CD8-positive, alpha-beta memory T cell (primary cell): ENCODE data around the gene ANGPTL8. TPM values are rescaled to one million over a fixed set of nuclear protein-coding genes. Genes with fewer than 3 reads are reported as not detected.

Source experiments
- CTCF ChIA-PET: fragments of 350-600 bp; sonication (Branson Sonifier 250); formaldehyde crosslinking; loops from one replicate; lab custom pipeline; 2021; ENCODE audit warnings: antibody characterized with exemption; lab: Charles Lee
- POLR2A ChIA-PET: fragments of 350-600 bp; sonication (Branson Sonifier 250); formaldehyde crosslinking; loops from one replicate; lab custom pipeline; 2021; ENCODE audit warnings: antibody characterized with exemption; lab: Charles Lee
- DNase-seq, 5 donors: peaks; one replicate each; pipeline versions ENCODE4 v3.0.0 to v3.0.0-alpha.2; 2020 to 2022; ENCODE audit warnings: mixed read lengths in 1 of 5
- H3K27ac ChIP-seq: one replicate; pipeline ENCODE4 v1.7.0; 2013; ENCODE audit warnings: low read depth, mild to moderate bottlenecking, low read length, moderate library complexity
- H3K27me3 ChIP-seq: 2 replicates; pipeline ENCODE4 v1.7.0; 2013; ENCODE audit warnings: low read length, mild to moderate bottlenecking; ENCODE audit not compliant: insufficient read depth, poor library complexity, severe bottlenecking
- H3K36me3 ChIP-seq: 2 replicates; pipeline ENCODE4 v1.7.0; 2013; ENCODE audit warnings: mild to moderate bottlenecking, low read length, moderate library complexity; ENCODE audit not compliant: insufficient read depth
- H3K4me1 ChIP-seq: 2 replicates; pipeline ENCODE4 v1.7.0; 2013; ENCODE audit warnings: mild to moderate bottlenecking, low read length, moderate library complexity; ENCODE audit not compliant: insufficient read depth
- H3K4me3 ChIP-seq: 2 replicates; pipeline ENCODE4 v1.7.0; 2013; ENCODE audit warnings: mild to moderate bottlenecking, low read length
- H3K9me3 ChIP-seq: 2 replicates; pipeline ENCODE4 v1.7.0; 2013; ENCODE audit warnings: mild to moderate bottlenecking, low read length
- H3K27ac Mint-ChIP-seq, 8 donors: one replicate each; pipeline ENCODE4 v1.8.0; 2020 to 2021; ENCODE audit warnings: mixed read lengths in 8 of 8, mild to moderate bottlenecking in 6 of 8, inconsistent platforms in 3 of 8, moderate library complexity in 3 of 8
- H3K27me3 Mint-ChIP-seq, 2 donors: one replicate each; pipeline ENCODE4 v1.8.0; 2020 to 2021; ENCODE audit warnings: mixed read lengths in 2 of 2, mild to moderate bottlenecking in 1 of 2, moderate library complexity in 1 of 2
- H3K36me3 Mint-ChIP-seq, 3 donors: one replicate each; pipeline ENCODE4 v1.8.0; 2020 to 2021; ENCODE audit warnings: mixed read lengths in 3 of 3, inconsistent platforms in 1 of 3, mild to moderate bottlenecking in 1 of 3
- H3K4me1 Mint-ChIP-seq, 3 donors: one replicate each; pipeline ENCODE4 v1.8.0; 2020 to 2021; ENCODE audit warnings: mixed read lengths in 3 of 3, inconsistent platforms in 1 of 3, mild to moderate bottlenecking in 1 of 3
- H3K4me3 Mint-ChIP-seq, 7 donors: one replicate each; pipeline ENCODE4 v1.8.0; 2020 to 2021; ENCODE audit warnings: mixed read lengths in 7 of 7, mild to moderate bottlenecking in 6 of 7, moderate library complexity in 4 of 7, inconsistent platforms in 2 of 7
- H3K9me3 Mint-ChIP-seq, 5 donors: one replicate each; pipeline ENCODE4 v1.8.0; 2020 to 2022; ENCODE audit warnings: mixed read lengths in 5 of 5, mild to moderate bottlenecking in 3 of 5, moderate library complexity in 2 of 5, inconsistent platforms in 1 of 5
- polyA plus RNA-seq: library from polyadenylated mRNA; unstranded; fragments of 300-500 nt; fragmentation: Illumina TruSeq; gene quantifications from one replicate; pipeline ENCODE4 v1.2.3, GENCODE V29; 2021
- total RNA-seq, 2 experiments: library from RNA; stranded (reverse); gene quantifications; one replicate each; pipeline ENCODE4 v1.2.3, GENCODE V29; 2021

The ANGPTL8 gene
- total and polyA plus RNA-seq, 3 experiments from 2014 or later, result not detected

- no peaks in the 10 kb centered on the region for H3K36me3 ChIP-seq
- H3K36me3 Mint-ChIP-seq, result no peaks in the 10 kb centered on the region
- no peak overlapping the region for H3K27ac Mint-ChIP-seq
- DNase-seq, result no peak
- H3K4me3 Mint-ChIP-seq, result no peak overlapping the region
- peaks cover 9% of the 10 kb centered on the region for H3K4me1 ChIP-seq
- H3K27me3 Mint-ChIP-seq, result peaks cover 9 to 12% of the 10 kb centered on the region in 2 donors
- POLR2A ChIA-PET, result no interaction called here
- H3K4me3 ChIP-seq, result no peak overlapping the region
- no peaks in the 10 kb centered on the region for H3K9me3 Mint-ChIP-seq
- H3K27me3 ChIP-seq, result no peaks in the 10 kb centered on the region
- H3K9me3 ChIP-seq, result no peaks in the 10 kb centered on the region
- CTCF ChIA-PET, result no interaction called here
- no peak overlapping the region for H3K27ac ChIP-seq
- H3K4me1 Mint-ChIP-seq, result peaks cover 0 to 13% (median 0%) of the 10 kb centered on the region in 3 donors
Observed at GRCh38 chr19:11200931-11201330, 38.5 kb upstream of the ANGPTL8 start.

GRCh38 chr19:11201791-11202190 is 37.6 kb upstream of the ANGPTL8 start:
- H3K27ac ChIP-seq, result no peak overlapping the region
- Mint-ChIP-seq H3K27me3 (peaks cover 6% of the 10 kb centered on the region in 2 donors), H3K4me1 (peaks cover 0 to 6% (median 0%) of the 10 kb centered on the region in 3 donors), H3K9me3 (no peaks in the 10 kb centered on the region), H3K27ac (no peak overlapping the region), H3K36me3 (no peaks in the 10 kb centered on the region), H3K4me3 (no peak overlapping the region)
- no peaks in the 10 kb centered on the region for H3K27me3 ChIP-seq
- H3K4me1 ChIP-seq, result peaks cover 5% of the 10 kb centered on the region
- CTCF ChIA-PET, result interaction anchor here (0.6 kb wide), 1 partner anchor 257 kb away, joined by 3 read pairs; no protein-coding TSS in a partner anchor
- DNase-seq, result no peak
- no peak overlapping the region for H3K4me3 ChIP-seq
- H3K36me3 ChIP-seq, result no peaks in the 10 kb centered on the region
- no peaks in the 10 kb centered on the region for H3K9me3 ChIP-seq
- POLR2A ChIA-PET, result no interaction called here

GRCh38 chr19:11202488-11203193 is 36.8 kb upstream of the ANGPTL8 start:
- Mint-ChIP-seq H3K9me3 (no peaks in the 10 kb centered on the region), H3K4me3 (no peak overlapping the region), H3K4me1 (peaks cover 0 to 3% (median 0%) of the 10 kb centered on the region in 3 donors), H3K27me3 (peaks cover 6 to 8% of the 10 kb centered on the region in 2 donors), H3K27ac (no peak overlapping the region), H3K36me3 (no peaks in the 10 kb centered on the region)
- no peaks in the 10 kb centered on the region for H3K4me1 ChIP-seq
- H3K27ac ChIP-seq, result no peak overlapping the region
- H3K36me3 ChIP-seq, result no peaks in the 10 kb centered on the region
- no peak for DNase-seq
- ChIA-PET POLR2A (no interaction called here), CTCF (interaction anchor here (0.6 to 2.3 kb wide), 3 partner anchors 64 to 258 kb away, joined by 3 to 12 read pairs (median 4); no protein-coding TSS in a partner anchor)
- H3K27me3 ChIP-seq, result no peaks in the 10 kb centered on the region
- no peak overlapping the region for H3K4me3 ChIP-seq
- H3K9me3 ChIP-seq, result no peaks in the 10 kb centered on the region

GRCh38 chr19:11203194-11204075 is 36.0 kb upstream of the ANGPTL8 start:
- Histone ChIP-seq H3K27me3 (no peaks in the 10 kb centered on the region), H3K27ac (no peak overlapping the region), H3K4me1 (no peaks in the 10 kb centered on the region), H3K36me3 (no peaks in the 10 kb centered on the region), H3K9me3 (no peaks in the 10 kb centered on the region), H3K4me3 (no peak overlapping the region)
- ChIA-PET POLR2A (no interaction called here), CTCF (interaction anchor here (2.0 to 2.3 kb wide), 2 partner anchors 65 to 168 kb away, joined by 4 to 12 read pairs; no protein-coding TSS in a partner anchor)
- Mint-ChIP-seq H3K4me3 (peak overlapping the region in 1 of 7 donors; percentile 59), H3K27me3 (peaks cover 6 to 9% of the 10 kb centered on the region in 2 donors), H3K9me3 (no peaks in the 10 kb centered on the region), H3K27ac (peak overlapping the region in 2 of 8 donors; percentile 60 to 66), H3K4me1 (no peaks in the 10 kb centered on the region), H3K36me3 (no peaks in the 10 kb centered on the region)
- peak in 1 of 5 donors; percentile 18 for DNase-seq

GRCh38 chr19:11204076-11204602 is 35.3 kb upstream of the ANGPTL8 start:
- H3K4me3 Mint-ChIP-seq, result no peak overlapping the region
- H3K36me3 ChIP-seq, result no peaks in the 10 kb centered on the region
- peak overlapping the region in 2 of 8 donors; percentile 14 to 66 for H3K27ac Mint-ChIP-seq
- CTCF ChIA-PET, result interaction anchor here (2.0 to 2.3 kb wide), 2 partner anchors 66 to 168 kb away, joined by 4 to 12 read pairs; no protein-coding TSS in a partner anchor
- H3K4me3 ChIP-seq, result no peak overlapping the region
- no peak for DNase-seq
- no peak overlapping the region for H3K27ac ChIP-seq
- peaks cover 6 to 9% of the 10 kb centered on the region in 2 donors for H3K27me3 Mint-ChIP-seq
- no peaks in the 10 kb centered on the region for H3K27me3 ChIP-seq
- H3K9me3 Mint-ChIP-seq, result no peaks in the 10 kb centered on the region
- H3K9me3 ChIP-seq, result no peaks in the 10 kb centered on the region
- POLR2A ChIA-PET, result no interaction called here
- H3K4me1 Mint-ChIP-seq, result no peaks in the 10 kb centered on the region
- no peaks in the 10 kb centered on the region for H3K4me1 ChIP-seq
- H3K36me3 Mint-ChIP-seq, result no peaks in the 10 kb centered on the region

- Histone ChIP-seq H3K4me3 (no peak overlapping the region), H3K36me3 (no peaks in the 10 kb centered on the region), H3K27ac (no peak overlapping the region), H3K4me1 (no peaks in the 10 kb centered on the region), H3K27me3 (no peaks in the 10 kb centered on the region), H3K9me3 (no peaks in the 10 kb centered on the region)
- peaks cover 6 to 9% of the 10 kb centered on the region in 2 donors for H3K27me3 Mint-ChIP-seq
- no peak overlapping the region for H3K4me3 Mint-ChIP-seq
- ChIA-PET POLR2A (no interaction called here), CTCF (interaction anchor here (2.0 to 2.3 kb wide), 2 partner anchors 67 to 169 kb away, joined by 4 to 12 read pairs; no protein-coding TSS in a partner anchor)
- peak overlapping the region in 2 of 8 donors; percentile 17 to 43 for H3K27ac Mint-ChIP-seq
- no peaks in the 10 kb centered on the region for H3K9me3 Mint-ChIP-seq
- DNase-seq, result no peak
- H3K36me3 Mint-ChIP-seq, result no peaks in the 10 kb centered on the region
- no peaks in the 10 kb centered on the region for H3K4me1 Mint-ChIP-seq
Observed at GRCh38 chr19:11204943-11205349, 34.5 kb upstream of the ANGPTL8 start.

DNA sequence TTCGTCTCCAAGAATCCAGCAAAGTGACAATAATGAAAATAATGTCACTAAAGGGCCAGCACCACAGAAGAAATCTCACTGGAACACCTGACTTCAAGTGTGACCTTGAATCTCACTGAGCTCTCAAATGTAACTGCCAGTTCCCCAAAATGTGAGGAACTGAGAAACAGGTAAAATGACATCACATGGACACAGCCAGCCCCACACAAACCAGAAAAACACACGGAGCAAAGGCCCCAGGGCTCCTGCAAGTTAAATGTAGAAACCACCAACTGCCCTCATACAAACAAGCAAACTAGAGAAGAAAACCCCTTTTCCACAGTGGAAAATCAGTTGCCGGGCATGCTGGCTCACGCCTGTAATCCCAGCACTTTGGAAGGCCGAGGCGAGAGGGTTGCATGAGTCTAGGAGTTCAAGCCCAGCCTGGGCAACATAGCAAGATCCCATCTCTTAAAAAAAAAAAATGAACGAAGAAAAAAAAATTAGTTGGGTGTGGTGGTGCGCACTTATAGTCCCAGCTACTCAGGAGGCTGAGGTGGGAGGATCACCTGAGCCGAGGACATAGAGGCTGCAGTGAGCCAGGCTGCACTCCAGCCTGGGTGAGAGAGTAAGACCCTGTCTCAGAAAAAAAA is 33.4 kb upstream of the ANGPTL8 start:
- Mint-ChIP-seq H3K9me3 (no peaks in the 10 kb centered on the region), H3K4me3 (no peak overlapping the region), H3K4me1 (no peaks in the 10 kb centered on the region), H3K27me3 (peaks cover 8 to 12% of the 10 kb centered on the region in 2 donors), H3K36me3 (no peaks in the 10 kb centered on the region), H3K27ac (no peak overlapping the region)
- no peak for DNase-seq
- Histone ChIP-seq H3K4me1 (no peaks in the 10 kb centered on the region), H3K27ac (no peak overlapping the region), H3K4me3 (no peak overlapping the region), H3K27me3 (no peaks in the 10 kb centered on the region), H3K9me3 (no peaks in the 10 kb centered on the region), H3K36me3 (no peaks in the 10 kb centered on the region)
- ChIA-PET POLR2A (no interaction called here), CTCF (no interaction called here)
